ENCODE results near the gene CTTNBP2. TPM values are rescaled to one million over a fixed set of nuclear protein-coding genes. Genes with fewer than 3 reads are reported as not detected.

Gene CTTNBP2
- total and polyA plus RNA-seq, 2 donors (not counting 1 experiment from before 2014, with no cell fraction given): 0.04 to 0.27 TPM

DNA sequence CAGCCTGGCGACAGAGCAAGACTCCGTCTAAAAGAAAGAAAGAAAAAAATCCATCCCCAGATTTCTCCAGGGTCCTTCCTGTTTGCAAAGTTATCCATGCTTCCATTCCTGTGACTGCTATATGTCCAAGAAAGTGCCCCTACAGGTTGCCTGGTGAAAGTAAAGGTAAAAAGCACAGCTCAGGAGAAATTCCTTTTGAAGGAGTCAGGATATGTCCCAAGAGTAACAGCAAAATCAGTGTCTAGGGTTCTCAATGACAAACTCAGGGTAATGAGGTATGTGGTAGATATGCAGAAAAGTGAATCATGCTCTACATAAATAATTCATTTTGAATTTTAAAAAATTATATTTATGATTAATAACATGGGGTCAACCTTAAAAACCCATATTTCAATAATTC, 91.5 kb downstream of the CTTNBP2 start:
- TF ChIP-seq, protein P1, sequence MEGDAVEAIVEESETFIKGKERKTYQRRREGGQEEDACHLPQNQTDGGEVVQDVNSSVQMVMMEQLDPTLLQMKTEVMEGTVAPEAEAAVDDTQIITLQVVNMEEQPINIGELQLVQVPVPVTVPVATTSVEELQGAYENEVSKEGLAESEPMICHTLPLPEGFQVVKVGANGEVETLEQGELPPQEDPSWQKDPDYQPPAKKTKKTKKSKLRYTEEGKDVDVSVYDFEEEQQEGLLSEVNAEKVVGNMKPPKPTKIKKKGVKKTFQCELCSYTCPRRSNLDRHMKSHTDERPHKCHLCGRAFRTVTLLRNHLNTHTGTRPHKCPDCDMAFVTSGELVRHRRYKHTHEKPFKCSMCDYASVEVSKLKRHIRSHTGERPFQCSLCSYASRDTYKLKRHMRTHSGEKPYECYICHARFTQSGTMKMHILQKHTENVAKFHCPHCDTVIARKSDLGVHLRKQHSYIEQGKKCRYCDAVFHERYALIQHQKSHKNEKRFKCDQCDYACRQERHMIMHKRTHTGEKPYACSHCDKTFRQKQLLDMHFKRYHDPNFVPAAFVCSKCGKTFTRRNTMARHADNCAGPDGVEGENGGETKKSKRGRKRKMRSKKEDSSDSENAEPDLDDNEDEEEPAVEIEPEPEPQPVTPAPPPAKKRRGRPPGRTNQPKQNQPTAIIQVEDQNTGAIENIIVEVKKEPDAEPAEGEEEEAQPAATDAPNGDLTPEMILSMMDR (IDR thresholded peaks at IDR 0.05): no peak
- TF ChIP-seq EZH2 (IDR thresholded peaks at IDR 0.05; ENCODE audit: borderline replicate concordance, insufficient read depth, low read depth, low read length, poor library complexity, severe bottlenecking): no peak
- no peak overlapping the region for H2AFZ ChIP-seq (ENCODE audit: insufficient read depth, low read depth, low read length, poor library complexity, severe bottlenecking)
- no peak for ATAC-seq (ENCODE audit: low read depth)
- H3K27me3 ChIP-seq (replicated peaks in 1 of 4; ENCODE audit: control extremely low read depth in 1 of 4, control insufficient read depth in 3 of 4, insufficient read depth in 4 of 4, low read length in 3 of 4): no peaks in the 10 kb centered on the region
- no peak overlapping the region for H3K27ac ChIP-seq (ENCODE audit: low read length in 2 of 2)
- Mint-ChIP-seq H3K27me3 (peaks cover 7% of the 10 kb centered on the region), H3K4me3 (no peak overlapping the region), H3K9me3 (ENCODE audit: insufficient read depth) (no peaks in the 10 kb centered on the region), H3K4me1 (no peaks in the 10 kb centered on the region), H3K27ac (no peak overlapping the region)
- H3K4me1 ChIP-seq (ENCODE audit: control insufficient read depth in 2 of 2, insufficient read depth in 2 of 2, low read length in 2 of 2): no peaks in the 10 kb centered on the region
- H3K9ac ChIP-seq (ENCODE audit: low read length): no peak overlapping the region
- WGBS (ENCODE audit: insufficient coverage): no CpG with 5 or more reads among the region's 2 CpGs
- no peak overlapping the region for H3K4me2 ChIP-seq (replicated peaks; ENCODE audit: low read depth, low read length, poor library complexity, severe bottlenecking)
- H3K9me3 ChIP-seq (ENCODE audit: control extremely low read depth in 1 of 3, control insufficient read depth in 2 of 3, insufficient read depth in 1 of 3, low read length in 2 of 3): no peaks in the 10 kb centered on the region
- POLR2A ChIA-PET: no interaction called here
- no peak overlapping the region for H3K4me3 ChIP-seq (ENCODE audit: control extremely low read depth in 1 of 5, extremely low read depth in 1 of 5, insufficient read depth in 1 of 5, low read depth in 2 of 5, low read length in 4 of 5)
- intact Hi-C loops (cut with micrococcal nuclease): no loop called here
- CTCF ChIA-PET: no interaction called here
- H4K20me1 ChIP-seq (ENCODE audit: control insufficient read depth, insufficient read depth, low read length, poor library complexity, severe bottlenecking): no peaks in the 10 kb centered on the region
- no peaks in the 10 kb centered on the region for H3K79me2 ChIP-seq (ENCODE audit: control insufficient read depth, insufficient read depth, low read length)
- H3K36me3 ChIP-seq (replicated peaks in 1 of 2; ENCODE audit: control extremely low read depth in 1 of 2, control insufficient read depth in 1 of 2, extremely low read depth in 1 of 2, insufficient read depth in 2 of 2, low read length in 1 of 2): no peaks in the 10 kb centered on the region
- DNase-seq: no peak

DNA sequence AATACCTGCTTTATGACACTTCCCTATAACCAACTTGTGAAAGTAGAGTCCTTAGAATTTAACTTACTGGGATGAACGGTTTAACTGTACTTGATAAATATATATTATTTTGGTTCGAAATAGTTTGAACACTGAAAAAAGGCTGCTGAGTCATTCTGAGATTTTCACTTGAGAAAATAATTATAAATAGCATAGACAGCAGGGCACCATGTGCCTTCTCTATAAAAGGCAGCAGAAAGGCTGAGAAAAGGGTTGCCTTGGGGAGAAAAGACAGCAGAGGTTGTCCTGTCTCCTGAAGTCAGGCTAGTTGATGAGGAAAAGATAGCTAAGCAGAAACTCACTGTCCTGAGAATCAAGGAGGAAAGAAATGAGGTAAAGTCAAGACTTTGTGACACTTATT, 92.4 kb downstream of the CTTNBP2 start:
- intact Hi-C loops (cut with micrococcal nuclease): no loop called here
- H3K4me1 Mint-ChIP-seq: no peaks in the 10 kb centered on the region
- CTCF ChIA-PET: interaction anchor here (0.7 kb wide), 1 partner anchor 69 kb away, joined by 3 read pairs; no protein-coding TSS in a partner anchor
- POLR2A ChIA-PET: no interaction called here
- no peak for DNase-seq
- no peak overlapping the region for H3K9ac ChIP-seq (ENCODE audit: low read length)
- no peak for ATAC-seq (ENCODE audit: low read depth)
- H3K4me1 ChIP-seq (ENCODE audit: control insufficient read depth in 2 of 2, insufficient read depth in 2 of 2, low read length in 2 of 2): no peaks in the 10 kb centered on the region
- no peaks in the 10 kb centered on the region for H3K36me3 ChIP-seq (replicated peaks in 1 of 2; ENCODE audit: control extremely low read depth in 1 of 2, control insufficient read depth in 1 of 2, extremely low read depth in 1 of 2, insufficient read depth in 2 of 2, low read length in 1 of 2)
- no CpG with 5 or more reads among the region's 2 CpGs for WGBS (ENCODE audit: insufficient coverage)
- H4K20me1 ChIP-seq (ENCODE audit: control insufficient read depth, insufficient read depth, low read length, poor library complexity, severe bottlenecking): no peaks in the 10 kb centered on the region
- H3K27ac ChIP-seq (ENCODE audit: low read length in 2 of 2): no peak overlapping the region
- H3K27me3 ChIP-seq (replicated peaks in 1 of 4; ENCODE audit: control extremely low read depth in 1 of 4, control insufficient read depth in 3 of 4, insufficient read depth in 4 of 4, low read length in 3 of 4): no peaks in the 10 kb centered on the region
- peaks cover 7% of the 10 kb centered on the region for H3K27me3 Mint-ChIP-seq
- no peaks in the 10 kb centered on the region for H3K9me3 Mint-ChIP-seq (ENCODE audit: insufficient read depth)
- no peak for TF ChIP-seq EZH2 (IDR thresholded peaks at IDR 0.05; ENCODE audit: borderline replicate concordance, insufficient read depth, low read depth, low read length, poor library complexity, severe bottlenecking)
- TF ChIP-seq, protein P1 (IDR thresholded peaks at IDR 0.05): no peak
- no peak overlapping the region for H3K4me2 ChIP-seq (replicated peaks; ENCODE audit: low read depth, low read length, poor library complexity, severe bottlenecking)
- H3K4me3 ChIP-seq (ENCODE audit: control extremely low read depth in 1 of 5, extremely low read depth in 1 of 5, insufficient read depth in 1 of 5, low read depth in 2 of 5, low read length in 4 of 5): no peak overlapping the region
- no peak overlapping the region for H2AFZ ChIP-seq (ENCODE audit: insufficient read depth, low read depth, low read length, poor library complexity, severe bottlenecking)
- no peak overlapping the region for H3K27ac Mint-ChIP-seq
- H3K4me3 Mint-ChIP-seq: no peak overlapping the region
- H3K9me3 ChIP-seq (ENCODE audit: control extremely low read depth in 1 of 3, control insufficient read depth in 2 of 3, insufficient read depth in 1 of 3, low read length in 2 of 3): no peaks in the 10 kb centered on the region
- H3K79me2 ChIP-seq (ENCODE audit: control insufficient read depth, insufficient read depth, low read length): no peaks in the 10 kb centered on the region
